Cortex of kidney (tissue), 1 donor: ENCODE results near the gene NEDD9.

ENCODE experiments used
- DNase-seq: peaks from one replicate; lab custom pipeline; 2025; lab: John Stamatoyannopoulos, UW

NEDD9 gene

DNA sequence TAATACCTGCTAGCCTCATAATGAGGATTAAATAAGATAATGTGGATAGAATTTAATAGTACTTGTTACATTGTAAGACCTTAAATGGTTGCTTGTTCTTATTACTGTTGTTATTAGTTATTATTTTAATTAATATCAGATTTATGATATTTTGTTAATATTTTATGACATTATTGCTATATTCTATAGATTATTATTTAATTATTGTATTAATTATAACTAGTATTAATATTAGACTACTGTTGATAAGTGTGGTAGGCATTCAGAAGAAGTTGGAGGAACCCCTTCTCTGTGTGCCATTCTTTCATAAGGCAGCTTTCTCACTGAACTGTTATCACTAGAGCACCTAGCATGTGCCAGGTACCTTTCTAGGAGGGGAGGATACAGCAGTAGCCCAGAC lies 2.6 kb upstream of the NEDD9 start:
- no peak for DNase-seq

DNA sequence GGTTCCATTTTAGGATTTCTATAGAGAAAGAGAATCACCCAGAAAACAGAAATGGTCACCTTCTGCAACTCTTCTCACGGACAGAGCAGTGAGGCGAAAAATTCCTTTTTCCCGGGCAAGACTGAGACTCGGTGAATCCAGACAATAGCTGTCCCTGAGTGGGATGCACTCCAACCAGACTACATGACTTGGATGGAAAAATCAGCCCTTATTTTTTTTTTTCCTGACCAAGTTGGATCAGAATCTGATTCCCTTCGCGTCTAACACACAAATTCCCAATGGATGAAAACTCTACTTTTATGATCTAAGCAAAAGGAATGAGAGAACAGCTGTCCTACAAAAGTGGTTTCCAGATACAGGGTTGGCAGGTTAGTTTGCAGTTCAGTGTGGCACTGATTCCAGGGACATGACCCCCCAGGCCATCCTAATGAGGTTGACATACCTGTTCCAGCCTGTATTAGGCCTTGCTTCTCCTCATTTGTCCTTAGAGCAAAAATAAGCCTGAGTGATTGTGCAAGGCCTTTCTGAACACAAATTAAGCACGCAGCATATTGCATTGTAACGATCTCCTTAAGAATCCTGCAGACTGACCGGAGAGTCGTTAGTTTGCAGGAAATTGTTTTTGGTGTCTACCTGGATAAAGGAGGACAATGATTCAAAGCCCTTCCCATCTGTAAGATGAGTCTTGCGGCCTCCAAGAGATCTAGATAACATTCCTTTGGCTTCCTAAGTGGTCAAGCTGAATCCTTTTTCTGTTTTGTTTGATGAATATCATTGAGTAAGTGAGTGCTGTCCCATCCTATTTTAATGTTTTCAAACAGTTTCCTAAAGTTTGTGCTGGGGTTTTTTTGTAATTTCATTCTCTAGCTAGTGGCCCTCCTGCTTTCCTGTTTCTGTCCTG lies 1.5 kb upstream of the NEDD9 start:
- DNase-seq = no peak

GRCh38 chr6:11232770-11233626 lies 530 bp upstream of the NEDD9 start:
- no peak for DNase-seq

GRCh38 chr6:11231564-11232192 lies 790 bp downstream of the NEDD9 start:
- DNase-seq = no peak

- DNase-seq = no peak
Measured at GRCh38 chr6:11231108-11231463, 1.4 kb downstream of the NEDD9 start.

GRCh38 chr6:11230158-11231107 lies 2.0 kb downstream of the NEDD9 start:
- DNase-seq = no peak

GRCh38 chr6:11229655-11230046 lies 2.8 kb downstream of the NEDD9 start:
- no peak for DNase-seq

GRCh38 chr6:11228935-11229654 lies 3.4 kb downstream of the NEDD9 start:
- DNase-seq = no peak

DNA sequence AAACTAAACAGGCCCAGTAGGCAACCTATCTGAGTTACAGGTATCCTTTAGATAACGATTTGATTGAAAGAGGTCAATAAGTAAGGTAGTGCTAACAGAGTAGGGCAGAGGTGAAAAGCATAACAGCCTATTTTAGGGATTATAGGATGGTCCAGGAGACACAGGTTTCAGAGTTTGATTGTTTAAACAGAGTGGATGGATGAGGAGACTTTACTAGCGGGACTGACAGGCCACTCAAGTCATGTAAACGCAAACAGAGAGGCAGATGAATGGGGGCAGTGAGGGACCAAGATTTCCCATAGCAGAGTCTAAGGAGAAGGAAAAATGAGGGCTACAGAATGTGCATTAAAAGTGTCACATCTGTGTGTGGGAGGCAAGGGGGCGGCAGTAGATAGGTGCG lies 4.8 kb downstream of the NEDD9 start:
- DNase-seq = no peak

DNA sequence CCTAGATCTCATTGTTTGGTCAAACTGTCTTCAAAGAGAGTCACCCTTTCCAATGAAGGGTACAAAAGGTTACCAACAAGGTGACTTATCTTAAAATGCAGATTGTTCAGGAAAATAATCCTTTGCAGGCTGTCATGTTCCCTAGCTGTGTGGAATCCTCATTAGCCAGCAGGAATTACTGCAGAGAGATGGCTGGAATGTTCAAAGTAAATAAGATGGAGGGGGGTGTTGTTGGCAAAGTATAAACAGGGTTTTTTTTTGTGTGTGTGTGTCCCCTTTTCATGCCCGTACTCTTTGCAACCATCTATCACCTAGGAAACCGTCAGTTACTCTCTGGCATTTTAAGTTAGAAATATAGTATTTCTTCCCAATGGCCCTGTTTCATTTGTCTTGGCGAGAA lies 6.5 kb downstream of the NEDD9 start:
- no peak for DNase-seq

- no peak for DNase-seq
Measured at GRCh38 chr6:11224966-11225463, 7.5 kb downstream of the NEDD9 start.

DNA sequence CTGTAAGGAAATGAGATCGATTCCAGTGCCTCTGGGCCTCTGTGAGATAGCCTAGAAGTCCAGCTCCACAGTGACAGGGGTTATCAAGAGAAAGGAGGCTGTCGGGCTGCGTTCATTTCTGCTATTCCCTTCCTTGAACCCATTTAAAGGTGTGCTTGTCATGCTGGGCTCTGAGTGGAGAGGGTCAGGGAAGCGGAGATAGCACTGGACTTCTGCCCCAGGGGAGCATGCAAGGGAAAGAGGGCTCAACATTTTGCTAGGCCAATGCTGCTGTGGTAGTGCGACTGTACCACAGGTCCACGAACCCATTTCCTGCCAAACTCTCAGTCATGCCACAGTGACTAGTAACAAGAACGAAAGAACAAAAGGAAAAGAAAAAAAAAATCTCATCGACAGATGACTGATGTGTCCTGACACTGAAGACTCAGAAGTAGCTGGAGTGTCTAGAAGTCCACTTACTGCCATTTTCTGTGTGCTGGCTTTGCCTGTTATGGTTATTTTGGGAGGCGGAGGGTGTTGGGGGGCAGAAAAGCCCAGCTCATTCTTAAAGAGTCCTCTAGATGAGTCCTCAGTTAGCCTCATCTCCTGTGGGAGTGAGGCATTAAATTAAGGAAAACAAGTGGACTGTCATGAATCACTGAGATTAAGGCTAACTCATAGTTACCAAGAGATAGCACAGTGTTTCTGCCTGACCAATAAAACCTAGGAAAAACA lies 8.1 kb downstream of the NEDD9 start:
- DNase-seq = no peak

DNA sequence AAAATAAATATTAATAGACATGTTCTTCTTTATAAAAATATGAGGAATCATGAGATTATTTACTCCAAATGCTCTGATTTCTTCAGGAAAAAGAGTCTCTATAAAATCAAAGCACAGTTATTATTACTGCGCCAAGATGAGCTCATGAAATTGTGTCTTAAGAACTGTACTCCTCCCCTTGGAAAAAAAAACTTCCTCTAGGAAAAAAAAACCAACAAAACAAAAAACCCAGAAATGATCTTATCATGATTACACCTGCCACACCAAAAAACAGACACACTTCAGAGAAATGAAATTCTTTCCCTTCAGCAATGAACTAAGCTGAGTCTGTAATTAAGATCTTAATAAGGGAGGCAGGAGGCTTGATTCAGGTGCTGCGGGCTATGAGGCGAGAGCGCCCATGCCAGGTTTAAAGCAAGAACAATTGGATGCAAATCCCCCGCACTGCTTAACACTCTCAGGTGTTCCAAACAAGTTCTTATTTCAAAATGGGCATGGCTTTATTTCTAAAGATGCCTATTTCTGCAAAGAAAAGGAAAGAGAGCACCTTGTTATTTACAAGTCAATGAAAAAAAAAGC lies 9.1 kb downstream of the NEDD9 start:
- no peak for DNase-seq

DNA sequence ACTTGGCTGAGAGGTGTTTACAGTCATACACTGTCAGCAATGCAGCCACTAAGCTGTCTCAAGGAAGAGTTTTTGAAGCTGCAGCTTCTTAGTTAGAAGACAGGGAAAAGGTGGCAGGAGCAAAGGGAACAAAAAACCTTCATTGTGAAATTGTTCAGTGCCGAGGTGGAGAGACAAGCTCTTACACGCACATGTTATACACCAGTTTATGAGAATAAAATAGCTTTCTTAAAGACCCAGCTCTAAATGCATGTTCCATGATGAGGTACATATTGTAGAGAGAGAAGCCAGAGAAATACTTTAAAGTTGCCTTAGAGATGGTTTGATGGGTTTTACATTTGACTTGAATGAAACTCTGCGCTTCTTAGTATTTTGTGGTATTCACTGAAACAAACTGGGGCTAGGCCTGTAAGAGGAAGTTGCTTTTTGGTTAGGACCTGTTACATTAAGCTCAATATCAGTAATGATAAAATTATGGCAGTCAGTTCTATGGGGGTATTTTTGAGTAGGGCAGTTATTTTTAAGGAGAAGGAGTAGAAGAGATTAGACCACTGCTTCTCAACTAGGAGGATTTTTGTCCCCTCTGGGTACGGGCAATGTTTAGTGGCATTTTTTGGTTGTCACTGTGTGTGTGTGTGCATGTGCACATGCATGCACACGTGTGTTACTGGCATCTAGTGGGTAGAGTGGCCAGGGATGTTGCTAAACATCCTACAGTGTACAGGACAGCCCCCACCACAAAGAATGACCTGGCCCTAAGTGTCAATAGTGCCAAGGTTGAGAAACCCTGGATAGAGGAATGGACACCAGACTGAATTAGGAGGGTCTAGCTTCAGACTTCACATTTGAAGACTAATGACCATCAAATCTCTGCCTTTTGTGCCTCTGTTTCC lies 9.8 kb downstream of the NEDD9 start:
- no peak for DNase-seq

- DNase-seq = no peak
Measured at GRCh38 chr6:11221623-11222384, 10.7 kb downstream of the NEDD9 start.

GRCh38 chr6:11219400-11219834 lies 13.1 kb downstream of the NEDD9 start:
- no peak for DNase-seq

DNA sequence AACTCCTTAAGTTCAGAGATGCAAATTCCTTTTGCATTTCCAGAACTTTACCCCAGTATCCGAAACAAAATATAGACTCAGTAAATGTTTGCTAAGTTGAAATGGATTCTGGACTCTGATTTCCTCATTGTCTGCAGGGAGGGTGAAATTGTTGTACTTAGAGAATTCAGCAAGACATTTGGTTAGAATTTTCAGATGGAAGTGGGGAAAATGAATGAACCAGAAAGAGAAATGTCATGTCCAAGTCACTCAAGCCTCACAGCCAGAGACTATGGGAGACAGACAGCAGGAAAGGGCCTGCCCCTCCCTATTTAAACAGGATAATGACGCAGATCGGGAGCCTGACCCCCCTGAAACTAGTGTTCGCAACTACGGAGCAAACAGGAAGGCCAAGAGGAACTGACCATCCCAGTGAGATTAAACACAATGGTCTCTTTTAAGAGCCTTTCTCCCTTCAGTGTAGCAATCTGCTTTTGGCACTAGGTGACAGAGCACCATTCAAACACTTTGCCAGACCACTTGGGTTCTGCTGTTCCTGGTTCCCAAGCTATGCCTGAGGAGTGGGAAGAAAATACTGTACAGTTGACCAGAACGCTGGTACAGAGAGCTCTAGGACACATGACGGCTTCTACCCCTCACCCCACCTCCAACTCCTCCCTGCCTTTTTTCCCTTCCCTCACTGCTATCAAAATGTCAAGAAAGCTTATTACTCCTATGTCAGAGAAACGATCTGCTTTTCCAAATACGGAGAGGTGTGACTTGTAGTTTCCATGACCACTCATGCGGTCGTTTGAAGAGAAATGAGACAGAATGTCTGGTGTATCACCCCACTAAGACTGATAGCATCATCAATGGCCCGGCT lies 13.7 kb downstream of the NEDD9 start:
- DNase-seq = no peak
